ENCODE results near the gene TGM3.
A peak's percentile ranks its signal among the peaks of the same experiment; 100 is the strongest.

The TGM3 gene

DNA sequence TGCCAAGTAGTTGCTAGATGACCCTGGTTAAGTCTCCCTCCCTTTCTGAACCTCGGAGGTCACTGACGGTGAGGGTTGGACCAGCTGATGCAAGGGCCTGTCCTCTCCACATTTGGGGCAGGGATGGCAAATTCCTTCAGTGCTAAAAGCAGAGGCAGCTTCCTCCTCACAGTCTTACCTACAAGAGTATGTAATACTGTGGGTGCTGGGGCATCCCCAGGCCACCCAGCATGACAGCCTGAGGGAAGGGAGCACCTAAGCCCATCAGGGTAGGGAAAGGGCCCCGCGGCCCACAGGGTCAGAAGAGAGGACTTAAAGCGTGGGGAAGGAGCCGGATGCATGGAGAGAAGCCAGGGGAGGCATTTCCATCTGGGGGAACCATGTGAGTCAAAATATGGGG is 38.0 kb downstream of the TGM3 start:
- Mint-ChIP-seq H3K27me3 (peaks cover 3% of the 10 kb centered on the region), H3K36me3 (no peaks in the 10 kb centered on the region), H3K4me1 (no peaks in the 10 kb centered on the region), H3K27ac (no peak overlapping the region), H3K4me3 (no peak overlapping the region), H3K9me3 (no peaks in the 10 kb centered on the region)
- ATAC-seq = no peak

DNA sequence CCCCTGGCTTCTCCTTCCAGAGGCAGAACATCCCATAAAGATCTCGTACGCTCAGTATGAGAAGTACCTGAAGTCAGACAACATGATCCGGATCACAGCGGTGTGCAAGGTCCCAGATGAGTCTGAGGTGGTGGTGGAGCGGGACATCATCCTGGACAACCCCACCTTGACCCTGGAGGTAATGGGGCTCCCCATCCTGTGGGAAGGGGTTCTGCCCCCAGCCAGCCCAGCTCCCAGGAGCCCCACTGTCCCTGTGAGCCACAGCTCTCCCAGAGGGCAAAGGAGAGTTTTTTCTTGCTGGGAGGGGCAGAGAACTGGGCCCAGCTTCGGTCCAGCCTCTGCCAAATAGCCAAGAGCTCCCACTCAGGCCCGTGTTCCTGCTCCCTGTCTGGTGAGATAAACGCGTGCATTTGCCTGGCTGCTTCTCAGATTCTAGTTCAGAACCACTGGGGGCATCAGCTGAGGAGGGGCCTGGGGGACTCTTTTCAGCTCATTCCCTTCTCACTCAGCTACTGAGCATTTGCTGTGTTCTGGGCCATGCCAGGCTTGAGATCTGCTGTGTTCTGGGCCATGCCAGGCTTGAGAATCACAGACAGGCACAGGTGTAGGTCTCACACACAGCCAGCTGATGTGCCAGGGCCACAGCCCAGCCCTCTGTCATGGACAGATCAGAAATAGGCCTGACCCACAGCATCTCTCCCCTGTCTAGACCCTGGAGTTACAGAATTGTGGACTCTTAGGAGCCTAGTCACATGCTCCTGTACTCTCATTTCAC is 39.5 kb downstream of the TGM3 start:
- Mint-ChIP-seq H3K4me1 (no peaks in the 10 kb centered on the region), H3K4me3 (no peak overlapping the region), H3K36me3 (no peaks in the 10 kb centered on the region), H3K27me3 (peaks cover 13% of the 10 kb centered on the region), H3K9me3 (no peaks in the 10 kb centered on the region), H3K27ac (no peak overlapping the region)
- no peak for ATAC-seq

- ATAC-seq = no peak
- no peaks in the 10 kb centered on the region for H3K9me3 Mint-ChIP-seq
- no peak overlapping the region for H3K27ac Mint-ChIP-seq
- H3K4me3 Mint-ChIP-seq = no peak overlapping the region
- peaks cover 22% of the 10 kb centered on the region for H3K27me3 Mint-ChIP-seq
- H3K4me1 Mint-ChIP-seq = no peaks in the 10 kb centered on the region
- H3K36me3 Mint-ChIP-seq = no peaks in the 10 kb centered on the region
Observed at GRCh38 chr20:2336471-2336870, 40.7 kb downstream of the TGM3 start.

DNA sequence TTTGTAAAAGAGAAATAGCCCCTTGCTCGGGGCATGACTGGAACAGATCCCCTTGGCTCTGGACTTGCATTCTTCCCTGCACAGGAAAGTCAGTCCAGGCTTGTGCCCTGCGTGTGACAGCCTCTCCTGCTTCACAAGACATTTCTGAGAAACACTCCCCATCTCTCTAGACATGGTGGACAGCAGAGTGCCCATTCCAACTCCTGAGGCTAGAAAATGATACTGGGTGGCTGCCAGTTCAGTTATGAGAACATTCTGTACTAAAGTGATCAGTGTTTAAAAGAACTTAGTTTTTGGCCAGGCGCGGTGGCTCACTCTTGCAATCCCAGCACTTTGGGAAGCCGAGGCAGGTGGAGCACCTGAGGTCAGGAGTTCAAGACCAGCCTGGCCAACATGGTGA is 41.3 kb downstream of the TGM3 start:
- no peaks in the 10 kb centered on the region for H3K9me3 Mint-ChIP-seq
- no peaks in the 10 kb centered on the region for H3K4me1 Mint-ChIP-seq
- H3K27me3 Mint-ChIP-seq = peaks cover 28% of the 10 kb centered on the region
- no peak overlapping the region for H3K4me3 Mint-ChIP-seq
- no peak overlapping the region for H3K27ac Mint-ChIP-seq
- no peaks in the 10 kb centered on the region for H3K36me3 Mint-ChIP-seq
- no peak for ATAC-seq

GRCh38 chr20:2338411-2339066 is 42.7 kb downstream of the TGM3 start:
- no peaks in the 10 kb centered on the region for H3K4me1 Mint-ChIP-seq
- no peak overlapping the region for H3K4me3 Mint-ChIP-seq
- no peaks in the 10 kb centered on the region for H3K9me3 Mint-ChIP-seq
- H3K36me3 Mint-ChIP-seq = no peaks in the 10 kb centered on the region
- peaks cover 30% of the 10 kb centered on the region for H3K27me3 Mint-ChIP-seq
- no peak for ATAC-seq
- H3K27ac Mint-ChIP-seq = no peak overlapping the region

DNA sequence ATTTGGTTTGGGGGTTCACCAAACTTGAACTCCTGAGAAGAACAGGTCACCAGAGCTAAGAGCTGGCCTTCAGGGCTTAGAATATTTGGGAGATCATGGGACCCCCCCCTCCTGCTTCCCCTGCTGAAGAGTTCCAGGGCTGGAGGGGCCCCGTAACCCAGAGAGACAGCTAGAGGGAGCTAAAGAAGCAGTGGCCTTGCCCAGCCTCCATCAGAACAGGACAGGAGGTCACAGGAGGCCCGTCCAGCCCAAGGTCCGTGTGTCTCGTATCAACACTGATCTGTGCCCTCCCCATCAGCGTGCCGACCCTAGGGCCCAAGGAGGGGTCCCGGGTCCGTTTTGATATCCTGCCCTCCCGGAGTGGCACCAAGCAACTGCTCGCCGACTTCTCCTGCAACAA is 44.3 kb downstream of the TGM3 start:
- H3K4me1 Mint-ChIP-seq = no peaks in the 10 kb centered on the region
- H3K27me3 Mint-ChIP-seq = peaks cover 30% of the 10 kb centered on the region
- H3K4me3 Mint-ChIP-seq = no peak overlapping the region
- H3K36me3 Mint-ChIP-seq = no peaks in the 10 kb centered on the region
- ATAC-seq = no peak
- H3K27ac Mint-ChIP-seq = no peak overlapping the region
- H3K9me3 Mint-ChIP-seq = no peaks in the 10 kb centered on the region

GRCh38 chr20:2340823-2341222 is 45.0 kb downstream of the TGM3 start:
- H3K27ac Mint-ChIP-seq = no peak overlapping the region
- no peak overlapping the region for H3K4me3 Mint-ChIP-seq
- H3K36me3 Mint-ChIP-seq = no peaks in the 10 kb centered on the region
- no peaks in the 10 kb centered on the region for H3K4me1 Mint-ChIP-seq
- ATAC-seq = no peak
- H3K27me3 Mint-ChIP-seq = peaks cover 30% of the 10 kb centered on the region
- H3K9me3 Mint-ChIP-seq = no peaks in the 10 kb centered on the region

DNA sequence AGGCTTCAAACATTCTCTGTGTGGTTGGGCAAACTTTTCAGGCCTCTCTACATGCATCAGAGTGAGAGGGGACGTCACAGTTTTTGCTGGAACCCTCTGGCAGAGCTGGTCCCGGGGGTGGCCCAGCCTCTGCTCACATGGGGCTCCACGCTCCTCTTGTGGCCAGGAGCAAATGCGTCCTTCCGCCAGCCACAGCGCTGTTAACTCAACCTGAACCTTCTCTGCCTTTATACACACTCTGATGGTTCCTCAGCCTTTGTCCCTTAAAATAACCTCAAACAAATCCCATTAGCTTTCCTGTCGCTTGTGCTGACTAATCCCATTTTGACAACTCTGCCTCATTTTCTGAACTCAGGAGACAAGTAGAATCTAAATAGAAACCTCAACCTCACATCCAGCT is 45.5 kb downstream of the TGM3 start:
- H3K9me3 Mint-ChIP-seq = no peaks in the 10 kb centered on the region
- no peak for ATAC-seq
- H3K4me1 Mint-ChIP-seq = no peaks in the 10 kb centered on the region
- H3K27ac Mint-ChIP-seq = no peak overlapping the region
- no peaks in the 10 kb centered on the region for H3K36me3 Mint-ChIP-seq
- H3K27me3 Mint-ChIP-seq = peaks cover 30% of the 10 kb centered on the region
- H3K4me3 Mint-ChIP-seq = no peak overlapping the region

DNA sequence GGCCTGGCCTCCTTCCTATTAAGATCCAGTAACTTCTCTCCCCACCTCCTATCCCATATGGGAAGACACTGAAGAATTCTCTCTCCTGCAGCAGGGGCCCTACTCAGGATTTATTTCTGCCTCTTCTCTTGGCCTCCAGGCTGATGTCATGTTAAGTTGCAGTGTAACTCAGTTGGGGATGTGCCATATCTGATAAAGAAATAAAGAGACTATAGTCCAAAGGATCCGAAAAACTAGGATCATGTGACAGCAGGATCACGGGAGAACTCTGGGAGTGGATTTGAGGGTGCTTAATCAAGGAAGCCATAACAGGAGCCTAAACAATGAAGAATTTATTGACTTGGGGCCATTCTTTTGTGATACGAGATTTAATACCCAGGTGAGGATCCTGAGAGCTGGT is 46.4 kb downstream of the TGM3 start:
- ATAC-seq = no peak
- peaks cover 30% of the 10 kb centered on the region for H3K27me3 Mint-ChIP-seq
- no peaks in the 10 kb centered on the region for H3K36me3 Mint-ChIP-seq
- H3K9me3 Mint-ChIP-seq = no peaks in the 10 kb centered on the region
- no peak overlapping the region for H3K4me3 Mint-ChIP-seq
- no peaks in the 10 kb centered on the region for H3K4me1 Mint-ChIP-seq
- no peak overlapping the region for H3K27ac Mint-ChIP-seq

GRCh38 chr20:2346188-2346587 is 50.4 kb downstream of the TGM3 start:
- no peaks in the 10 kb centered on the region for H3K36me3 Mint-ChIP-seq
- H3K27ac Mint-ChIP-seq = no peak overlapping the region
- H3K4me3 Mint-ChIP-seq = no peak overlapping the region
- ATAC-seq = no peak
- H3K4me1 Mint-ChIP-seq = no peaks in the 10 kb centered on the region
- peaks cover 2% of the 10 kb centered on the region for H3K9me3 Mint-ChIP-seq
- peaks cover 22% of the 10 kb centered on the region for H3K27me3 Mint-ChIP-seq

DNA sequence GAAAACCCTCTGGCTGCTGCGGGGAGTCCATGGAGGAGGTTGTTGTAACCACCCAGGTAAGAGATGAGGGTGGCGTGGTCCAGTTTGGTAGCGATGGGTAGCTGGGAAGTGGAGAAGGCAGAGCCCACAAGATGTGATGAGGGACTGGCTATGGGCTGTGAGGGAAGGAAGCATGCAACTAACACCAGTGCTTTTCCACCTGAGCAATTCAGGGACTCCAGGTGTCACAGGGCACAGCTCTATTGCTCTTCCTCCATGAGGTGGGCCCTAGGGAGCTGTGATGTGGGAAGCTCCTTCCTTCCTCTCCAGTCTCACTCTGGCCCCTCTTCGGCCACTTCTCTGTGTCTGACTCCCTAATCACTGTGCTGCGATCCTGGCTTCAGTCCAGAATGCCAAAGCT is 52.5 kb downstream of the TGM3 start:
- peaks cover 9% of the 10 kb centered on the region for H3K4me1 Mint-ChIP-seq
- H3K9me3 Mint-ChIP-seq = peaks cover 2% of the 10 kb centered on the region
- ATAC-seq = no peak
- H3K36me3 Mint-ChIP-seq = no peaks in the 10 kb centered on the region
- no peak overlapping the region for H3K27ac Mint-ChIP-seq
- no peak overlapping the region for H3K4me3 Mint-ChIP-seq
- H3K27me3 Mint-ChIP-seq = peaks cover 14% of the 10 kb centered on the region

GRCh38 chr20:2349801-2350200 is 54.0 kb downstream of the TGM3 start:
- no peak overlapping the region for H3K4me3 Mint-ChIP-seq
- ATAC-seq = no peak
- no peaks in the 10 kb centered on the region for H3K36me3 Mint-ChIP-seq
- peaks cover 14% of the 10 kb centered on the region for H3K27me3 Mint-ChIP-seq
- H3K9me3 Mint-ChIP-seq = peaks cover 2% of the 10 kb centered on the region
- peaks cover 9% of the 10 kb centered on the region for H3K4me1 Mint-ChIP-seq
- H3K27ac Mint-ChIP-seq = no peak overlapping the region

DNA sequence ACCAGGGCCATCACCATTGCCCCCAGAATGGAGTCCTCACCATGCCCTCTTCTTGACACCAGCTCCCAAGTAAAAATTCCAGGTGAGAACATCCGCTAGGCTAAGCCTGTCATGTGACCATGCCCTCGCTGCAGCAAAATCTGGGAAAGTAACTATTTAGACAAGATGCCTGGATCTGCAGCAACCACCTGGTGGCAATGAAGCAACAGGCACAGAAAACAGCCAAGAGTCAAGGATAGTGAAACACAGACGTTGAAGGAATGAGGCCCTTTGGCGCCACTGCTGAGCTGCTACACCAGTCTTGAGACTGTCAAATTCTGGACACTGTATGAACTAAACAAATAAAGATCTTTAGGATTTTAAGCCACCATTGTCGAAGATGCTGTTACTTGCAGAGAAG is 54.8 kb downstream of the TGM3 start:
- no peak for ATAC-seq
- H3K9me3 Mint-ChIP-seq = peaks cover 2% of the 10 kb centered on the region
- no peaks in the 10 kb centered on the region for H3K36me3 Mint-ChIP-seq
- H3K4me1 Mint-ChIP-seq = peaks cover 9% of the 10 kb centered on the region
- no peak overlapping the region for H3K4me3 Mint-ChIP-seq
- peaks cover 14% of the 10 kb centered on the region for H3K27me3 Mint-ChIP-seq
- no peak overlapping the region for H3K27ac Mint-ChIP-seq

DNA sequence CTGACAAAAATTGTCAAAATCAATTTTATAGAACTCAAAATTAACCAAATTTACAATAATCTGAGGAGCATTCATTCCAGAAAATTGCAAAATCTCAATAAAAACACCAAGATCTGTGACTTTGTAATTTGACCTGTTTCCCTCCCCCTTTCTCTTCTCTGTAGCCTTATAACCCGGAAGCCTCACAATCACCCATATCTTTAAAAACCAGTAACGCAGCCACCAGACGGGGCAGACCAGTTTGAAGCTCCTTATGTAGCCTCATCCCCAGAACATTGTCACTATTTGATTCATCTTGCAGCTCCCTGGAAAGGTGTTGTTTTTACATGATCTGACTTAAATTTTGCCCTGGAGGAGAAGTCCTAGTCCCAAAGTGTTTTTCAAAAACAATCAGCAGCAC is 57.4 kb downstream of the TGM3 start:
- Mint-ChIP-seq H3K36me3 (no peaks in the 10 kb centered on the region), H3K4me1 (peaks cover 9% of the 10 kb centered on the region), H3K4me3 (no peak overlapping the region), H3K27ac (no peak overlapping the region), H3K9me3 (no peaks in the 10 kb centered on the region), H3K27me3 (peaks cover 5% of the 10 kb centered on the region)
- ATAC-seq = no peak

- Mint-ChIP-seq H3K4me3 (no peak overlapping the region), H3K36me3 (peaks cover 14% of the 10 kb centered on the region), H3K27me3 (peaks cover 10% of the 10 kb centered on the region), H3K9me3 (peaks cover 20% of the 10 kb centered on the region), H3K4me1 (peaks cover 1% of the 10 kb centered on the region), H3K27ac (no peak overlapping the region)
- peak; percentile 36 for ATAC-seq
Observed at GRCh38 chr20:2357114-2357513, 61.3 kb downstream of the TGM3 start.

GRCh38 chr20:2358006-2358405 is 62.2 kb downstream of the TGM3 start:
- Mint-ChIP-seq H3K27ac (no peak overlapping the region), H3K9me3 (peaks cover 20% of the 10 kb centered on the region), H3K4me1 (no peaks in the 10 kb centered on the region), H3K27me3 (peaks cover 10% of the 10 kb centered on the region), H3K4me3 (no peak overlapping the region), H3K36me3 (peaks cover 14% of the 10 kb centered on the region)
- no peak for ATAC-seq
